Mesenchymal stem cell (in vitro differentiated cells and primary cell): ENCODE data around the gene HAUS3.
"Not testable (repeated sequence)": the region's sequence is repeated elsewhere in the genome, so short reads cannot be mapped to it uniquely, and the experiment has no call there.

ENCODE experiments used
- DNase-seq: peaks from one replicate; pipeline ENCODE4 v3.0.0-alpha.2; 2013
- H2AFZ ChIP-seq: one replicate; pipeline ENCODE4 v1.6.1; 2013; ENCODE audit warnings: low read depth, mild to moderate bottlenecking, control low read depth, inconsistent platforms, low read length, moderate library complexity
- H2AK5ac ChIP-seq: 2 replicates; pipeline ENCODE4 v1.6.1; 2013; ENCODE audit warnings: low read length, moderate library complexity, mild to moderate bottlenecking, inconsistent platforms; ENCODE audit not compliant: severe bottlenecking
- H2BK120ac ChIP-seq: one replicate; pipeline ENCODE4 v1.6.1; 2013; ENCODE audit warnings: low read depth, mild to moderate bottlenecking, inconsistent platforms, low read length, moderate library complexity
- H2BK12ac ChIP-seq, 2 experiments: one replicate each; pipeline ENCODE4 v1.6.1; 2013; ENCODE audit warnings: inconsistent platforms in 2 of 2, low read length in 2 of 2, mild to moderate bottlenecking in 2 of 2, moderate library complexity in 2 of 2, control low read depth in 1 of 2
- H2BK15ac ChIP-seq: one replicate; pipeline ENCODE4 v1.6.1; 2013; ENCODE audit warnings: mild to moderate bottlenecking, low read depth, inconsistent platforms; ENCODE audit not compliant: poor library complexity, severe bottlenecking
- H2BK5ac ChIP-seq: 2 replicates; pipeline ENCODE4 v1.6.1; 2013; ENCODE audit warnings: low read depth, mild to moderate bottlenecking, low read length, control low read depth, inconsistent platforms; ENCODE audit not compliant: poor library complexity, severe bottlenecking
- H3K14ac ChIP-seq, 2 experiments: one replicate each; pipeline ENCODE4 v1.6.1; 2013; ENCODE audit warnings: inconsistent platforms in 2 of 2, low read length in 2 of 2, control low read depth in 1 of 2, mild to moderate bottlenecking in 1 of 2, moderate library complexity in 1 of 2
- H3K18ac ChIP-seq, 2 experiments: one replicate each; pipeline ENCODE4 v1.6.1; 2013; ENCODE audit warnings: inconsistent platforms in 2 of 2, low read length in 2 of 2, control low read depth in 1 of 2, low read depth in 1 of 2, mild to moderate bottlenecking in 1 of 2
- H3K23ac ChIP-seq, 2 experiments: one replicate each; pipeline ENCODE4 v1.6.1; 2013; ENCODE audit warnings: inconsistent platforms in 2 of 2, low read length in 2 of 2, mild to moderate bottlenecking in 2 of 2, moderate library complexity in 2 of 2, control low read depth in 1 of 2
- H3K27ac ChIP-seq: 2 replicates; pipeline ENCODE4 v1.5.1; 2013; ENCODE audit warnings: mild to moderate bottlenecking, moderate library complexity, low read length, control low read depth, inconsistent platforms; ENCODE audit not compliant: poor library complexity, severe bottlenecking
- H3K27me3 ChIP-seq, 2 experiments: 2 replicates each; pipeline versions ENCODE4 v1.6.1 to v1.7.0; 2013; ENCODE audit warnings: low read length in 2 of 2, mild to moderate bottlenecking in 2 of 2, moderate library complexity in 2 of 2, control low read depth in 1 of 2, inconsistent platforms in 1 of 2; ENCODE audit not compliant: control insufficient read depth in 1 of 2, insufficient read depth in 1 of 2
- H3K36me3 ChIP-seq, 2 experiments: 2 replicates each; pipeline versions ENCODE4 v1.6.1 to v1.7.0; 2013; ENCODE audit warnings: low read length in 2 of 2, control low read depth in 1 of 2, inconsistent platforms in 1 of 2, low read depth in 1 of 2, mild to moderate bottlenecking in 1 of 2; ENCODE audit not compliant: insufficient read depth in 2 of 2, control insufficient read depth in 1 of 2
- H3K4ac ChIP-seq, 2 experiments: one replicate each; pipeline ENCODE4 v1.6.1; 2013; ENCODE audit warnings: inconsistent platforms in 2 of 2, low read length in 2 of 2, mild to moderate bottlenecking in 2 of 2, moderate library complexity in 2 of 2, control low read depth in 1 of 2, low read depth in 1 of 2
- H3K4me1 ChIP-seq: 2 replicates; pipeline ENCODE4 v1.6.1; 2013; ENCODE audit warnings: low read depth, low read length, control low read depth; ENCODE audit not compliant: control insufficient read depth, insufficient read depth
- H3K4me2 ChIP-seq: 2 replicates; pipeline ENCODE4 v1.6.1; 2013; ENCODE audit warnings: low read length, mild to moderate bottlenecking, inconsistent platforms; ENCODE audit not compliant: poor library complexity, severe bottlenecking
- H3K4me3 ChIP-seq, 2 experiments: 2 replicates each; pipeline versions ENCODE4 v1.5.1 to v1.7.0; 2013; ENCODE audit warnings: low read length in 2 of 2, mild to moderate bottlenecking in 2 of 2, control low read depth in 1 of 2, low read depth in 1 of 2; ENCODE audit not compliant: insufficient read depth in 1 of 2
- H3K79me1 ChIP-seq: replicated peaks from 2 replicates; pipeline ENCODE4 v1.6.1; 2013; ENCODE audit warnings: mild to moderate bottlenecking, control low read depth, low read length, inconsistent platforms; ENCODE audit not compliant: poor library complexity, severe bottlenecking
- H3K9ac ChIP-seq: 2 replicates; pipeline ENCODE4 v1.7.0; 2013; ENCODE audit warnings: mild to moderate bottlenecking, low read length, moderate library complexity
- H3K9me3 ChIP-seq: 2 replicates; pipeline ENCODE4 v1.7.0; 2013; ENCODE audit warnings: mild to moderate bottlenecking, low read length; ENCODE audit not compliant: control insufficient read depth
- H4K8ac ChIP-seq: one replicate; pipeline ENCODE4 v1.6.1; 2013; ENCODE audit warnings: inconsistent platforms, mild to moderate bottlenecking, low read length, moderate library complexity
- H4K91ac ChIP-seq: one replicate; pipeline ENCODE4 v1.6.1; 2013; ENCODE audit warnings: mild to moderate bottlenecking, low read length, inconsistent platforms
- WGBS: methylation state at CpG from one replicate; pipeline ENCODE4 v1.1.7; 2013; ENCODE audit warnings: mixed read lengths; 5-methylcytosine and 5-hydroxymethylcytosine counted together

HAUS3 gene

GRCh38 chr4:2275546-2276251, 33.8 kb upstream of the HAUS3 start:
- H3K9me3 ChIP-seq, result no peaks in the 10 kb centered on the region
- H2BK120ac ChIP-seq, result no peak overlapping the region
- WGBS, result 94% methylated on average over 44 of the region's 44 CpGs
- H3K14ac ChIP-seq, result no peak overlapping the region
- peak overlapping the region; percentile 35 for H4K91ac ChIP-seq
- no peak overlapping the region for H2AFZ ChIP-seq
- H3K79me1 ChIP-seq, result peaks cover 12% of the 10 kb centered on the region
- H3K36me3 ChIP-seq, result peaks cover 0 to 44% of the 10 kb centered on the region in 2 experiments
- H2BK5ac ChIP-seq, result no peak overlapping the region
- H3K4ac ChIP-seq, result no peak overlapping the region
- peaks cover 5% of the 10 kb centered on the region for H3K4me1 ChIP-seq
- no peak overlapping the region for H2BK15ac ChIP-seq
- H3K4me3 ChIP-seq, result no peak overlapping the region
- no peak overlapping the region for H3K9ac ChIP-seq
- no peak overlapping the region for H3K18ac ChIP-seq
- no peak overlapping the region for H3K27ac ChIP-seq
- H4K8ac ChIP-seq, result no peak overlapping the region
- H3K23ac ChIP-seq, result no peak overlapping the region
- H2BK12ac ChIP-seq, result no peak overlapping the region
- H3K27me3 ChIP-seq, result no peaks in the 10 kb centered on the region
- no peak for DNase-seq
- H3K4me2 ChIP-seq, result no peak overlapping the region
- H2AK5ac ChIP-seq, result no peak overlapping the region

GRCh38 chr4:2275044-2275397, 33.1 kb upstream of the HAUS3 start:
- H3K14ac ChIP-seq, H3K23ac ChIP-seq, H3K27ac ChIP-seq, H2AK5ac ChIP-seq, H3K9me3 ChIP-seq, H2BK15ac ChIP-seq, H2BK120ac ChIP-seq, H2AFZ ChIP-seq, DNase-seq, H2BK5ac ChIP-seq, H3K27me3 ChIP-seq, H4K8ac ChIP-seq, H3K4me3 ChIP-seq, H3K4me1 ChIP-seq, H3K9ac ChIP-seq, H3K4me2 ChIP-seq, H2BK12ac ChIP-seq, H4K91ac ChIP-seq, H3K18ac ChIP-seq, H3K4ac ChIP-seq: not testable (repeated sequence)
- peaks cover 10% of the 10 kb centered on the region for H3K79me1 ChIP-seq
- 93% methylated on average over 10 of the region's 10 CpGs for WGBS
- H3K36me3 ChIP-seq, result peaks cover 0 to 51% of the 10 kb centered on the region in 2 experiments

GRCh38 chr4:2274320-2275043, 32.6 kb upstream of the HAUS3 start:
- no peak overlapping the region for H2BK5ac ChIP-seq
- no peak overlapping the region for H3K4me3 ChIP-seq
- no peak overlapping the region for H3K4ac ChIP-seq
- no peak overlapping the region for H2BK120ac ChIP-seq
- no peak overlapping the region for H2AK5ac ChIP-seq
- H3K9me3 ChIP-seq, result no peaks in the 10 kb centered on the region
- no peak overlapping the region for H4K91ac ChIP-seq
- H3K36me3 ChIP-seq, result peaks cover 0 to 54% of the 10 kb centered on the region in 2 experiments
- no peak overlapping the region for H3K27ac ChIP-seq
- 82% methylated on average over 21 of the region's 21 CpGs for WGBS
- no peak overlapping the region for H2AFZ ChIP-seq
- H3K9ac ChIP-seq, result no peak overlapping the region
- peaks cover 10% of the 10 kb centered on the region for H3K79me1 ChIP-seq
- H2BK15ac ChIP-seq, result no peak overlapping the region
- DNase-seq, result no peak
- H2BK12ac ChIP-seq, result no peak overlapping the region
- no peak overlapping the region for H3K14ac ChIP-seq
- no peak overlapping the region for H3K18ac ChIP-seq
- no peak overlapping the region for H3K23ac ChIP-seq
- H3K4me1 ChIP-seq, result peaks cover 5% of the 10 kb centered on the region
- H4K8ac ChIP-seq, result no peak overlapping the region
- H3K27me3 ChIP-seq, result no peaks in the 10 kb centered on the region
- no peak overlapping the region for H3K4me2 ChIP-seq

GRCh38 chr4:2273657-2274319, 31.9 kb upstream of the HAUS3 start:
- peaks cover 8% of the 10 kb centered on the region for H3K4me1 ChIP-seq

More at GRCh38 chr4:2273657-2274319, 31.9 kb upstream of the HAUS3 start:
- no peak overlapping the region for H3K27ac ChIP-seq
- no peak overlapping the region for H3K14ac ChIP-seq
- H3K18ac ChIP-seq, result no peak overlapping the region
- H3K4me3 ChIP-seq, result no peak overlapping the region
- WGBS, result 83% methylated on average over 20 of the region's 24 CpGs
- H2BK5ac ChIP-seq, result no peak overlapping the region
- no peak overlapping the region for H4K91ac ChIP-seq
- no peak for DNase-seq
- H3K9me3 ChIP-seq, result no peaks in the 10 kb centered on the region
- H2BK120ac ChIP-seq, result no peak overlapping the region
- peaks cover 0 to 60% of the 10 kb centered on the region in 2 experiments for H3K36me3 ChIP-seq
- no peak overlapping the region for H2BK15ac ChIP-seq
- no peak overlapping the region for H3K4ac ChIP-seq
- no peak overlapping the region for H2AFZ ChIP-seq
- H3K4me2 ChIP-seq, result no peak overlapping the region
- no peak overlapping the region for H3K9ac ChIP-seq
- no peaks in the 10 kb centered on the region for H3K27me3 ChIP-seq
- no peak overlapping the region for H2AK5ac ChIP-seq
- H4K8ac ChIP-seq, result no peak overlapping the region
- H3K79me1 ChIP-seq, result peaks cover 10% of the 10 kb centered on the region
- no peak overlapping the region for H2BK12ac ChIP-seq
- no peak overlapping the region for H3K23ac ChIP-seq
